Left forelimb (tissue), 1 donor: ENCODE measurements around the gene ZFYVE26.
"Not testable (repeated sequence)": the region's sequence is repeated elsewhere in the genome, so short reads cannot be mapped to it uniquely, and the experiment has no call there.

Experiments used
- DNase-seq: peaks from one replicate; pipeline ENCODE4 v3.0.0-alpha.2; 2018; ENCODE audit warnings: low spot score

The ZFYVE26 gene

DNA sequence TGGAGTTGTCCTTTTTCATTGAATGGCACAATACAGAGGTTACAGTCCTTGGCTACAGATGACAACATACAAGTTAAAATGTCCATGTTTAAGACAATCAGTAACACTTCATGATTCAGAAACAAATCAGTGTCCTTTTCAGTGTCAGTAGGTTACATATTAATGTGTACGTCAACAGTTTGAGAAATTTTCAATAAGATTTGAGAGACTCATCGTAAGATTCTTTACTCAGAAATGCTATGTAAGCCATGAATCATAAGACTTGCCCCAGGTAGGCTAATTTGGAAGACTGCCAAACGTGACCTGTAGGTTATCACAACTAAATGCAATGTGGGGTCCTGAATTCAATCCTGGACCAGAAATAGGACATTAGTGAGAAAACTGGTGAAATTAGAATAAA, 111.2 kb downstream of the ZFYVE26 start:
- DNase-seq = no peak

DNA sequence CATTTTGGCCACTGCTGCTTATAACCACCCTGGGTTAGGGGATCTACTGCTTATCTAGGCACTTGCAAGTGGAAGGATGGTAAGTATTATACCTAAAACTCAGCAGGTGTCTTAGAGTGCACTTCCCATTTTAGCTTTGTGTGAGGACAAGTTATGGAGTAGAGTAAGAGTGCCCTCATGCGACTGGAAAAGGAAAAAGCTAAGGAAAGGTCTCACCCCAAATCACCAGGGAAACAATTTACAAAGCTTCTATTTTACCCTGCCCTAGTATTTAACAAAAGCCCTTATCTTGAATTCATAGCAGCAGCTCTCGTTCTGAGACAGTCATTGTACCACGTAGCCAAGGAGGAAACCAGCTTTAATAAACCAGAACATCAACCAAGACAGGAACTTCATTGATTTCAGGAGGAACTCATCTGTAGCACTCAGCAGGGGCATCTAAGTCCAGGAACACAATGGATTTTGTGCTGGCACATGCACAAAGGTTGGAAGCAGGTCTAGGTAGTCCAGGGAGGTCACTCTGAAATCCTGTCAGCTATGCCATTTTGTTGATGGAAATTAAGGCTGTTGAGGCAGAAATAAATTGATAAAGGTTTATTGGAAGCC, 111.8 kb downstream of the ZFYVE26 start:
- DNase-seq = no peak

DNA sequence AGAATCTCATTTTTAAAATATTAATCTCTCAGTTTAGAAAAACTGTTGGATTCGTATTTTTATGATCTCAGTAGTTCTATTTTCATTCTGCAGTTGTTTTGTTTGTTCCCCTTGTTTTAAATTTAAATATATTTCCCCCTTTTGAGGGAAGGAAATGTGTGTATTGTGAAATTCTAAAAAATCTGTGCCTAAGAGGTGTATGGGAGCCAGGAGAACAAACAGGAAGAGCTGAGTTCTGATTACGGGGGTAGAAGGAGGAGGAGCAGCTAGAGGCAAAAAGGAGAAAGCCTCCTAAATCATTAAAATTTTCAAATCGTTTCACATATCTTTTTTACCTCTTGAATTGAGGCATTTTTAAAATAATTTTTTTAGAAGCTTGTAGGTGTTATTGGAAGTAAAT, 112.4 kb downstream of the ZFYVE26 start:
- DNase-seq = no peak

DNA sequence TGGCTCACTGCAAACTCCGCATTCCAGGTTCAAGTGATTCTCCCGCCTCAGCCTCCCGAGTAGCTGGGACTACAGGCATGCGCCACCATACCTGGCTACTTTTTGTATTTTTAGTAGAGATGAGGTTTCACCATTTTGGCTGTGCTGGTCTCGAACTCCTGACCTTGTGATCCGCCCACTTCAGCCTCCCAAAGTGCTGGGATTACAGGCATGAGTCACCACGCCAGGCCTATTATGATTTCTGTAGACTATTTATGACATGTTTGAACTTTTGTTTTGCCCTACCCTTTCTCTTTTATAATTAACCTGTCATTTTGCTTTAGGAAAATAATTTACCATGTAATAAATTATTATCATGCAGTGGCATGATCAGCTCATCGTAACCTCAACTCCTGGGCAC, 114.9 kb downstream of the ZFYVE26 start, which contains the start of gene RDH12:
Gene RDH12 (plus strand): TSS at position 395 of the 400 bp plus-strand sequence. CDS start 20,757 bp downstream, outside the sequence.
- not testable (repeated sequence) for DNase-seq

DNA sequence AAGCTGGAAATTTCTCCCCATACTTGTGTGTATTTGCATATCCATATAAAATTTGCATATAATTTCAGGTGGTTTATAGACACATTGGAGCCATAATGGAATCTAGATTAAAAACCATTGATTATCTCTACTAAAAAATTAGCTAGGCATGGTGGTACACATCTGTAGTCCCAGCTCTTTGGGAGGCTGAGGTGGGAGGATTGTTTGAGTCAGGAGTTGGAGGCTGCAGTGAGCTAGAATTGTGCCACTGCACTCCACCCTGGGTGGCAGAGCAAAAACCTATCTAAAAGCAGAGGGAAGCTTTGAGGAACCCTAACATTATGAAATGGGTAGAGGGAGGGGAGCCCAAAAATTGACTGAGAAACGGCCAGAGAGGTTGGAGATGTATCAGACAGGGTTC, 118.2 kb downstream of the ZFYVE26 start:
- no peak for DNase-seq

DNA sequence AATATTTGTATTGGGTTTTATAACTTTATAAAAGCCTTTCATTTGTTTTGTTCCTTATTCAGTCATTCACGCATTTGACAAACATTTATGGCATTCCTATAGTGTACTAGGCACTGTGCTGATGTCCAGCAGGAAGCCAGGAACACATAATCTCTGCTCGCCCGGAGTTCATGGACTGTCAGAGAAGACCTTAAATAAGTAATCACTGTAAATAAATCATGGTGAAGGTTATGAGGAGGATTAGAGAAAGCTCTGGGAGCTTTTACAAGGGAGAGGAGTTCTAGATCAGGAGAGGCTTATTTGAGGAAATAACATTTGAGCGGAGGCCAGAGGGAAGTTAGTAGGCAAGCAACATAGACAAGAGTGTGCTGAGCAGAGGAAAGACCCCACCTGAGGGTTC, 119.4 kb downstream of the ZFYVE26 start:
- no peak for DNase-seq
